ENCODE results near the gene ARHGEF40. TPM values are rescaled to one million over a fixed set of nuclear protein-coding genes. Genes with fewer than 3 reads are reported as not detected.
A peak's percentile ranks its signal among the peaks of the same experiment; 100 is the strongest.

Gene ARHGEF40
- total RNA-seq, 1 experiment from 2014 or later, result 74.2 TPM

DNA sequence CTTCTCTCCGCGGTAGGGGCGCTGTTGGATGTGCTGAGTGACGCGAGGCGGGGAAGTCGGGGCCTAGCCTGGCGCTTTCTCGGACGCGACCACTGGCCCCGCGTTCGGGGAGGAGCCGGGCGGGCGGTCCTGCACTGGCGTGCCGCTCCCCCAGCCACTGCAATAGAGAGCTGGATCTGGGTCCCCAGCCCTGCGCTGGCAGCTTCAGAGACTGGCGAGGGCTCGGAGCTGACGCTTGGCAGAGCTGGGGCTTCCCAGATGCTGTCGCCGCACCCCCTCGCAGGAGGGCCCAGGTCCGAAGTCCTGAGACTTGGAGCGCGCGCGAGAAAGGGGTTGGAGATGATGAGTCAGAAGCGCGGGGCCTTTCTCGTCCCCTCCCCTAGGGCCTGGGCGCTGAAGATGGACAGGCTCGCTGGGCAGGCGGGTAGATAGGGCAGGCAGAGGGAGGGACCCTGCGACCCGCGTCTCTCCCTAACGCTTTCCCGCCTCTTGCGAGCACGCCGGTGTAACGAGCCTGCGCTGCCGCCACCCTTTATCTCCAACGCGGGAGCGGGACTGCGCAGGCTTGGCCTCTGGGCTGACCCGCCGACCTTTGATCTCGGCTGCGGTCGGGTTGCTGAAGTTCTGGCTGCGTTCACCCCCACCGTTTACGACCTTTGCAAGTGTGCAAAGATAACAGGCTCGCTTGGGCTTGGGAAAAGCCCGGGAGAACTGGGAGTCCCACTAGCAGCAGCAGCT lies 33.8 kb downstream of the ARHGEF40 start (continued):
- TF ChIP-seq ZBTB21 (CRISPR knock-in tag; IDR thresholded peaks at IDR 0.05; ENCODE audit: borderline replicate concordance) (no peak), SOX15 (CRISPR knock-in tag; IDR thresholded peaks at IDR 0.05) (no peak), ESRRA (CRISPR knock-in tag; IDR thresholded peaks at IDR 0.05; ENCODE audit: borderline replicate concordance) (0 out of 2 replicates have a peak, but pooled peaks have one; percentile 15), ZNF121 (CRISPR knock-in tag; IDR thresholded peaks at IDR 0.05) (no peak), TP53 (CRISPR knock-in tag; IDR thresholded peaks at IDR 0.05) (peak; percentile 68; the same call in 1 of the 2 replicates), PRRX2 (CRISPR knock-in tag; IDR thresholded peaks at IDR 0.05) (no peak), CDX4 (CRISPR knock-in tag; IDR thresholded peaks at IDR 0.05; ENCODE audit: borderline replicate concordance) (no peak), FOXP4 (CRISPR knock-in tag; IDR thresholded peaks at IDR 0.05) (no peak), E2F1 (CRISPR knock-in tag; IDR thresholded peaks at IDR 0.05) (no peak), KAT7 (CRISPR knock-in tag; IDR thresholded peaks at IDR 0.05; ENCODE audit: borderline replicate concordance) (0 out of 2 replicates have a peak, but pooled peaks have one; percentile 76), ARID4B (CRISPR knock-in tag; IDR thresholded peaks at IDR 0.05; ENCODE audit: borderline replicate concordance) (peak; percentile 27; the same call in 1 of the 2 replicates), GTF2I (CRISPR knock-in tag; conservative IDR thresholded peaks at IDR 0.05) (no peak), MXD4 (CRISPR knock-in tag; IDR thresholded peaks at IDR 0.05; ENCODE audit: borderline replicate concordance) (no peak), HMGA2 (CRISPR knock-in tag; IDR thresholded peaks at IDR 0.05) (no peak; the same call in 1 of the 2 replicates), CREM (CRISPR knock-in tag; IDR thresholded peaks at IDR 0.05) (0 out of 2 replicates have a peak, but pooled peaks have one; percentile 34), RELA (CRISPR knock-in tag; IDR thresholded peaks at IDR 0.05; ENCODE audit: borderline replicate concordance) (peak; percentile 28; the same call in 1 of the 2 replicates), E2F5 (CRISPR knock-in tag; IDR thresholded peaks at IDR 0.05) (peak; percentile 65), ATF3 (CRISPR knock-in tag; conservative IDR thresholded peaks at IDR 0.05) (no peak), IRF2 (CRISPR knock-in tag; IDR thresholded peaks at IDR 0.05; ENCODE audit: borderline replicate concordance, low read depth) (no peak), ELF4 (CRISPR knock-in tag; IDR thresholded peaks at IDR 0.05; ENCODE audit: low read depth) (no peak), GABPB1 (CRISPR knock-in tag; IDR thresholded peaks at IDR 0.05) (peak; percentile 56; the same call in 1 of the 2 replicates), ATF1 (CRISPR knock-in tag; IDR thresholded peaks at IDR 0.05) (no peak)
- TF ChIP-seq, protein P1, sequence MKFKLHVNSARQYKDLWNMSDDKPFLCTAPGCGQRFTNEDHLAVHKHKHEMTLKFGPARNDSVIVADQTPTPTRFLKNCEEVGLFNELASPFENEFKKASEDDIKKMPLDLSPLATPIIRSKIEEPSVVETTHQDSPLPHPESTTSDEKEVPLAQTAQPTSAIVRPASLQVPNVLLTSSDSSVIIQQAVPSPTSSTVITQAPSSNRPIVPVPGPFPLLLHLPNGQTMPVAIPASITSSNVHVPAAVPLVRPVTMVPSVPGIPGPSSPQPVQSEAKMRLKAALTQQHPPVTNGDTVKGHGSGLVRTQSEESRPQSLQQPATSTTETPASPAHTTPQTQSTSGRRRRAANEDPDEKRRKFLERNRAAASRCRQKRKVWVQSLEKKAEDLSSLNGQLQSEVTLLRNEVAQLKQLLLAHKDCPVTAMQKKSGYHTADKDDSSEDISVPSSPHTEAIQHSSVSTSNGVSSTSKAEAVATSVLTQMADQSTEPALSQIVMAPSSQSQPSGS (CRISPR knock-in tag; IDR thresholded peaks at IDR 0.05; ENCODE audit: borderline replicate concordance, low read depth), result no peak
- TF ChIP-seq, protein P2, sequence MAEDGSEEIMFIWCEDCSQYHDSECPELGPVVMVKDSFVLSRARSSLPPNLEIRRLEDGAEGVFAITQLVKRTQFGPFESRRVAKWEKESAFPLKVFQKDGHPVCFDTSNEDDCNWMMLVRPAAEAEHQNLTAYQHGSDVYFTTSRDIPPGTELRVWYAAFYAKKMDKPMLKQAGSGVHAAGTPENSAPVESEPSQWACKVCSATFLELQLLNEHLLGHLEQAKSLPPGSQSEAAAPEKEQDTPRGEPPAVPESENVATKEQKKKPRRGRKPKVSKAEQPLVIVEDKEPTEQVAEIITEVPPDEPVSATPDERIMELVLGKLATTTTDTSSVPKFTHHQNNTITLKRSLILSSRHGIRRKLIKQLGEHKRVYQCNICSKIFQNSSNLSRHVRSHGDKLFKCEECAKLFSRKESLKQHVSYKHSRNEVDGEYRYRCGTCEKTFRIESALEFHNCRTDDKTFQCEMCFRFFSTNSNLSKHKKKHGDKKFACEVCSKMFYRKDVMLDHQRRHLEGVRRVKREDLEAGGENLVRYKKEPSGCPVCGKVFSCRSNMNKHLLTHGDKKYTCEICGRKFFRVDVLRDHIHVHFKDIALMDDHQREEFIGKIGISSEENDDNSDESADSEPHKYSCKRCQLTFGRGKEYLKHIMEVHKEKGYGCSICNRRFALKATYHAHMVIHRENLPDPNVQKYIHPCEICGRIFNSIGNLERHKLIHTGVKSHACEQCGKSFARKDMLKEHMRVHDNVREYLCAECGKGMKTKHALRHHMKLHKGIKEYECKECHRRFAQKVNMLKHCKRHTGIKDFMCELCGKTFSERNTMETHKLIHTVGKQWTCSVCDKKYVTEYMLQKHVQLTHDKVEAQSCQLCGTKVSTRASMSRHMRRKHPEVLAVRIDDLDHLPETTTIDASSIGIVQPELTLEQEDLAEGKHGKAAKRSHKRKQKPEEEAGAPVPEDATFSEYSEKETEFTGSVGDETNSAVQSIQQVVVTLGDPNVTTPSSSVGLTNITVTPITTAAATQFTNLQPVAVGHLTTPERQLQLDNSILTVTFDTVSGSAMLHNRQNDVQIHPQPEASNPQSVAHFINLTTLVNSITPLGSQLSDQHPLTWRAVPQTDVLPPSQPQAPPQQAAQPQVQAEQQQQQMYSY (CRISPR knock-in tag; IDR thresholded peaks at IDR 0.05), result no peak

Measured in WTC11 (cell line).